Stimulated activated CD4-positive, alpha-beta T cell treated with anti-CD3 and anti-CD28 coated beads, Interleukin-15, amount 100 ng/mL, for 1 hour (primary cell): ENCODE results near the gene DBP.
"Not testable (repeated sequence)": the region's sequence is repeated elsewhere in the genome, so short reads cannot be mapped to it uniquely, and the experiment has no call there.

Experiments
- DNase-seq, 2 donors: peaks; one replicate each; pipeline ENCODE4 v3.0.0-alpha.2; 2020; ENCODE audit warnings: low read depth in 1 of 2, low spot score in 1 of 2

Gene DBP

GRCh38 chr19:48636859-48637448 lies at the start of gene DBP:
TSS of gene DBP (minus strand) at chr19:48637379. CDS start at chr19:48636994, 385 bp downstream.
- DNase-seq, result no peak

DNA sequence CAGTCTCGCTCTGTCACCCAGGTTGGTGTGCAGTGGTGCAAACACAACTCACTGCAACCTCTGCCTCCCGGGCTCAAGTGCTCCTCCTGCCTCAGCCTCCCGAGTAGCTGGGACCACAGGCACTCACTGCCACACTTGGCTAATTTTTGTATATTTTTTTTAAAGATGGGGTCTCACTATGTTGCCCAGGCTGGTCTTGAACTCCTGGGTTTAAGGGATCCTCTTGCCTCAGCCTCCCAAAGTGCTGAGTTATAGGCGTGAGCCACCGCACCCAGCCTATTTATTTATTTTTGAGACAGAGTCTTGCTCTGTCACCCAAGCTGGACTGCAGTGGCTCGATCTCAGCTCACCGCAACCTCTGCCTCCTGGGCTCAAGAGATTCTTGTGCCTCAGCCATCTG lies 49.5 kb upstream of the DBP start:
- not testable (repeated sequence) for DNase-seq

GRCh38 chr19:48686088-48686487 lies 48.9 kb upstream of the DBP start:
- no peak for DNase-seq

GRCh38 chr19:48685583-48685982 lies 48.4 kb upstream of the DBP start:
- no peak for DNase-seq

DNA sequence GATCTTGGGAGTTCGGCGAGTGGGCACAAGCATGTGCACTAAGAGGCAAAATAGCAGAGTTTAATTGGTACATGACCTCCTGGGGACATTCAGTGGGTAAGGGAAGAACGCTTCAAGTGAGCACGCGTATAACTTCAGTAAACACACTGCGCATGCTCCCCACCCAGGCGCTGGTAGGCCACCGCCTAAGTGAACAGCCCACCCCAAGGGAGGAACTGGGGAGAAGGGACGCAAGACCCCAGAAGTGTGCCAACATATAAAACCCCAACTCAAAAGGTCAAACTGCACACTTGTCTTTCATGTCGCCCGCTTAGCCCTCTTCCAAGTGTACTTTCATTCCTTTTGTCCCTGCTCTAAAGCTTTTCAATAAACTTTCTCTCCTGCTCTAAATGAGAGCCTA lies 46.2 kb upstream of the DBP start:
- no peak for DNase-seq

GRCh38 chr19:48681127-48681470 lies 43.9 kb upstream of the DBP start:
- no peak for DNase-seq

DNA sequence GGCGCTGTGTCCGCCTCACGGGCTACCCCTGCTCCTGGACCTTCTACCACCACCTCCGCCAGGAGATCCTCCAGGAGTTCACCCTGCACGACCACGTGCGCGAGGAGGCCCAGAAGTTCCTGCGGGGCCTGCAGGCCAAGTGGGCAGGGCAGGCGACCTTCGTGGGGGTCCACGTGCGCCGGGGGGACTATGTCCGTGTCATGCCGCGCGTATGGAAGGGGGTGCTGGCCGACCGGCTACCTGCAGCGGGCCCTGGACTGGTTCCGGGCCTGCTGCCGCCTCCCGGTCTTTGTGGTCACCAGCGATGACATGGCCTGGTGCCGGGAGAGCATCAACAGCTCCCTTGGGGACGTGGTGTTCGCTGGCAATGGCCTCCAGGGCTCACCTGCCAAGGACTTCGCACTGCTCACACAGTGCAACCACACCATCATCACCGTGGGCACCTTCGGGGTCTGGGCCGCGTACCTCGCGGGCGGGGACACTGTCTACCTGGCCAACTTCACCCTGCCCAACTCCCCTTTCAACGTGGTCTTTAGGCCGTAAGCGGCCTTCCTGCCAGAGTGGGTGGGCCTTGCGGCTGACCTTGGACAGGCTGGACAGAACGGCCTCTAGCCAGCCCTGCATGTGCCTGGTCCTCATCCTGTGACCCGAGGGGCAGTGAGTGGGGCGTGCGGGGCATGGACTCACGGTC lies 43.4 kb upstream of the DBP start:
- DNase-seq, result no peak

GRCh38 chr19:48680006-48680405 lies 42.8 kb upstream of the DBP start:
- not testable (repeated sequence) for DNase-seq

GRCh38 chr19:48678201-48678600 lies 41.0 kb upstream of the DBP start:
- no peak for DNase-seq

- no peak for DNase-seq
Measured at GRCh38 chr19:48676887-48677286, 39.7 kb upstream of the DBP start.

- no peak for DNase-seq
Measured at GRCh38 chr19:48676487-48676886, 39.3 kb upstream of the DBP start.

GRCh38 chr19:48674921-48675824 lies 38.0 kb upstream of the DBP start:
- DNase-seq, result peak; percentile 38 to 48

- no peak for DNase-seq
Measured at GRCh38 chr19:48674216-48674809, 37.1 kb upstream of the DBP start.

- no peak for DNase-seq
Measured at GRCh38 chr19:48673436-48674100, 36.4 kb upstream of the DBP start.

DNA sequence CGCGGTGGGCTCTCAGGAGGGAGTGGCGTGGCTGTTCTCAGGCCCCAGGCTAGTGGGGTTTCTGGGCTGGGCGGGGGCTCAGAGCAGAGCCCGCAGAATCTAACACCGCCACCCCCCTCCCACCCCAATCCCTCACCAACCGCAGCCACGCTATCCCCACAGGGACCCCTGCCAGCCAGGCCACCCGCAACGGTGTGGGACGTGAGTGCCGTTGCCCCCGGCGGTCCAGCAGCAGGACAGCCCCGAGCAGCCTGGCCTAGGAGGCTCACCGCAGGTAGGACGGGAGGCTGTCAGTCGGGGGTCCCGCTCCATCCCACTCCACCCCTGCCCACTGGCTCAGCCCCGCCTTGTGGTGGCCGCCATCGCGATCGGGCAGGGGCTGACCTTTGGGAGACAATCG lies 35.8 kb upstream of the DBP start, which contains the start of gene NTN5:
NTN5 (minus strand) TSS at position 24 of the 400 bp plus-strand sequence. CDS start 2,031 bp downstream, outside the sequence.
- DNase-seq, result no peak

DNA sequence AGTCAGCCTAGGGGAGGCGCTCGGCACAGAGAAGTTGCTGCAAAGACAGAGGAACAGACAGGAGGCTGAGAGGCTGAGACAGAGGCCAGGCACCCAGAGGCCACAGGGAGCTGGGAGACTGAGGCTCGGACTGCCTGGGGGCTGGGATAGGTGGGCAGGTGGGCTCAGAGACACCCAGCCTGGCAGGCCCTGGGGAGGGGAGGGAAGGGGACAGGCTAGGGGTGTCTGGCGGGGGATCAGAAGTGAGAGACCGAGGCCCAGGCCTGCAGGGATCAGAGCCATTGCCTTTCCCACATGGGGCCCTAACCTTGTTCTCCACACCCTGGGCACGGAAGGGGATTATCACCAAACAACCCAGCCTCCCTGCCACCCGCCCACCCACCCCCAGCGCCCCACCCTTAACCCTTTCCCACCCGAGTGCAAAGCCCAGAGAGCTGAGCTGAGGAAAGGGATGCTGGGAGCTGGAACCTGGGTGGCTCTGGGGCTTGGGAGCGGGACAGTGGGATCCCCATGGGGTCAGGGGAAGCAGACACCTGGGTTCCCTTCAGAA lies 34.3 kb upstream of the DBP start:
- DNase-seq, result no peak

DNA sequence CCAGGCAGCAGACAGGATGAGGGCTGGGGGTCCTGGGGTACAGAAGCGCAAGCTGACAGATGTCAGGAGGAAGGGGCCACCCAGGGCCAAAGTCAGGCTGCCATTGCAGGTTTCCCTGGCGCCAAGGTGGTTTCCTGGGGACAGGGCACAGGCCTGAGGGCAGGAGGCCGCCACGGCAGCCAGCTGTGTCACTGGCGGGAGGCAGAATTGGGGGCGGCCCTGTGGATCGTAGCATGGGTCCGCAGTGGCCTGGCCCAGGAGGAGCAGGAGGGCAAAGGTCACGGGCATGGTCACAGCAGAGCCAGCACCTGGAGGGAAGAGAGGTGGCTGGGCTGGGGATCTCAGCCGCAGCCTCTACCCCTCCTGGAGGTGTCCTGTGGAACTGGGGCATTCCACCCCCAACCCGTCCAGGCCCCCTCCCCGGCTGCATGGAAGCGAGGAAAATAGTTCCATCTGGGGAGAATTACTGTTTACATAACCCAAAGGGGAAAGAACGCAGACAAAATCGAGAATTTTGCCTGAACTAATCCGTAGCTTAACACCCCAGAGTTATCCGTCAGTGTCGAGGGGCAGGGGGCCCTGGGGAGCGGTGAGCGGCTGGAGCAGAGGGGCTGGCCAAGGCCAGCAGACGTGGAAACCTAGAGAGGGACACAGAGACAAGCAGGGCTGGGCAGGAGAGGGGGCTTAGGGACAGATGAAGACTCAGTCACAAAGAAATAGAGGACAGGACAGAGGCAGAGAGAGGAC lies 33.7 kb upstream of the DBP start:
- DNase-seq, result no peak

- DNase-seq, result no peak
Measured at GRCh38 chr19:48669903-48670668, 32.9 kb upstream of the DBP start.

GRCh38 chr19:48668761-48669160 lies 31.6 kb upstream of the DBP start:
- no peak for DNase-seq
